DOHH2 (cell line): Measurements from ENCODE around the gene NOCT.

Experiments used
- EZH2phosphoT487 ChIP-seq: fragments of 200-600 bp; sonication (generic); IDR thresholded peaks from 2 replicates; pipeline ENCODE4 v1.6.1; 2017; ENCODE audit warnings: borderline replicate concordance, mild to moderate bottlenecking, antibody characterized with exemption, low read length, moderate library complexity, mixed read lengths
- TF ChIP-seq, protein P1 (sequence below): fragments of 200-600 bp; sonication (generic); IDR thresholded peaks from one replicate; pipeline ENCODE4 v1.5.1; 2014; ENCODE audit warnings: antibody characterized with exemption, mild to moderate bottlenecking, low read depth, low read length; ENCODE audit not compliant: poor library complexity, severe bottlenecking

DNA sequence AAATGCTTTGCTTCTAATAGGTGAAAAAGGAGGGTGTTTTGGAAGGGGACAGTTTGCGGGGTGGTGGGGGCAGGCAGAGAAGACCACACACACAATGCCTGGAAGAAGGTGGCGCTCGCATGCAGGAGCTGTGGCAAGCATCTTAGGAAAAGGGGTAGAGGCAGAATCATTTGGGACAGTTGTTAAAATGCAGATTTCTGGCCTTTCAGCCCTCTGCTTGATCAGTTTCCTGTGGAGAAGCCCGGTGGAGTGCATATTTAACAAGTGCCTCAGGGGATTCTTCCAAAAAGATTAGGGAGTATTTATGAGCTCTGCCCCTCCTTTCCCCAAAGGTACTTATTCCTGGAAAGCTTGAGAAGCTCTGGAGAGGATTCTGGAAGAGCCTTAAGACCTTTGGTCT lies 4.8 kb downstream of the NOCT start:
- TF ChIP-seq, protein P1, sequence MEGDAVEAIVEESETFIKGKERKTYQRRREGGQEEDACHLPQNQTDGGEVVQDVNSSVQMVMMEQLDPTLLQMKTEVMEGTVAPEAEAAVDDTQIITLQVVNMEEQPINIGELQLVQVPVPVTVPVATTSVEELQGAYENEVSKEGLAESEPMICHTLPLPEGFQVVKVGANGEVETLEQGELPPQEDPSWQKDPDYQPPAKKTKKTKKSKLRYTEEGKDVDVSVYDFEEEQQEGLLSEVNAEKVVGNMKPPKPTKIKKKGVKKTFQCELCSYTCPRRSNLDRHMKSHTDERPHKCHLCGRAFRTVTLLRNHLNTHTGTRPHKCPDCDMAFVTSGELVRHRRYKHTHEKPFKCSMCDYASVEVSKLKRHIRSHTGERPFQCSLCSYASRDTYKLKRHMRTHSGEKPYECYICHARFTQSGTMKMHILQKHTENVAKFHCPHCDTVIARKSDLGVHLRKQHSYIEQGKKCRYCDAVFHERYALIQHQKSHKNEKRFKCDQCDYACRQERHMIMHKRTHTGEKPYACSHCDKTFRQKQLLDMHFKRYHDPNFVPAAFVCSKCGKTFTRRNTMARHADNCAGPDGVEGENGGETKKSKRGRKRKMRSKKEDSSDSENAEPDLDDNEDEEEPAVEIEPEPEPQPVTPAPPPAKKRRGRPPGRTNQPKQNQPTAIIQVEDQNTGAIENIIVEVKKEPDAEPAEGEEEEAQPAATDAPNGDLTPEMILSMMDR, result no peak
- no peak for TF ChIP-seq EZH2phosphoT487
